GM21723 (cell line): ENCODE data around the gene CHKB.
A peak's percentile ranks its signal among the peaks of the same experiment; 100 is the strongest.

ENCODE experiments used
- ATAC-seq: cut with Tn5 transposase; IDR thresholded peaks from one replicate; pipeline ENCODE4 v1.9.1; 2021; ENCODE audit warnings: mild to moderate bottlenecking, moderate library complexity; ENCODE audit not compliant: unreplicated experiment

CHKB gene

GRCh38 chr22:50600967-50601668, 18.5 kb upstream of the CHKB start:
- ATAC-seq: no peak

GRCh38 chr22:50600538-50600937, 17.9 kb upstream of the CHKB start, which contains the start of gene MAPK8IP2:
Gene MAPK8IP2 (plus strand): TSS chr22:50600793. CDS start chr22:50600819, 26 bp downstream.
- ATAC-seq: no peak

- ATAC-seq: no peak
These were observed 17.3 kb upstream of the CHKB start for GRCh38 chr22:50599816-50600455.

GRCh38 chr22:50597097-50597496, 14.4 kb upstream of the CHKB start:
- no peak for ATAC-seq

GRCh38 chr22:50595189-50595588, 12.5 kb upstream of the CHKB start:
- no peak for ATAC-seq

GRCh38 chr22:50587407-50587806, 4.8 kb upstream of the CHKB start:
- ATAC-seq: no peak

GRCh38 chr22:50586416-50586815, 3.8 kb upstream of the CHKB start:
- no peak for ATAC-seq

- no peak for ATAC-seq
These were observed 3.1 kb upstream of the CHKB start for GRCh38 chr22:50585781-50586180.

- no peak for ATAC-seq
These were observed 2.6 kb upstream of the CHKB start for GRCh38 chr22:50585238-50585637.

- ATAC-seq: no peak
These were observed 1.8 kb upstream of the CHKB start for GRCh38 chr22:50584106-50585096.

- peak; percentile 27 for ATAC-seq
These were observed 729 bp upstream of the CHKB start for GRCh38 chr22:50583294-50583861.

GRCh38 chr22:50581950-50582492, 628 bp downstream of the CHKB start:
- peak; percentile 27 for ATAC-seq

GRCh38 chr22:50581031-50581949, 1.4 kb downstream of the CHKB start:
- ATAC-seq: no peak

GRCh38 chr22:50579752-50580151, 2.9 kb downstream of the CHKB start:
- no peak for ATAC-seq

- ATAC-seq: no peak
These were observed 3.8 kb downstream of the CHKB start for GRCh38 chr22:50578776-50579310.

GRCh38 chr22:50577987-50578775, 4.5 kb downstream of the CHKB start, which contains the start of gene CPT1B:
Gene CPT1B (minus strand): TSS chr22:50578427. CDS start chr22:50577915, 512 bp downstream.
- ATAC-seq: no peak

GRCh38 chr22:50577697-50577986, 5.0 kb downstream of the CHKB start:
- no peak for ATAC-seq

GRCh38 chr22:50576806-50577696, 5.6 kb downstream of the CHKB start:
- ATAC-seq: no peak
